Measurements from ENCODE around the gene THG1L.

The THG1L gene

GRCh38 chr5:157729858-157730257 is 1.4 kb upstream of the THG1L start:
- no peaks in the 10 kb centered on the region for H4K20me1 ChIP-seq
- TF ChIP-seq Cebpa-rat (IDR thresholded peaks at IDR 0.05) = no peak
- no peak overlapping the region for H3K9ac ChIP-seq
- H3K4me2 ChIP-seq = no peak overlapping the region
- no peak overlapping the region for H3K4me3 ChIP-seq
- H3K27me3 ChIP-seq = no peaks in the 10 kb centered on the region
- H3K27ac ChIP-seq = no peak overlapping the region
- peaks cover 22% of the 10 kb centered on the region; the same call in 1 of the 2 replicates for H3K4me1 ChIP-seq
- no peaks in the 10 kb centered on the region for H3K9me3 ChIP-seq
- H3K36me3 ChIP-seq = peaks cover 1% of the 10 kb centered on the region; the same call in 1 of the 2 replicates

- Histone ChIP-seq H3K27me3 (no peaks in the 10 kb centered on the region), H3K4me2 (peak overlapping the region; percentile 70), H3K9me3 (no peaks in the 10 kb centered on the region), H3K4me1 (peaks cover 17% of the 10 kb centered on the region; the same call in 1 of the 2 replicates), H4K20me1 (no peaks in the 10 kb centered on the region), H3K36me3 (peaks cover 6% of the 10 kb centered on the region; the same call in 1 of the 2 replicates), H3K4me3 (peak overlapping the region; percentile 76), H3K9ac (peak overlapping the region; percentile 74), H3K27ac (peak overlapping the region; percentile 73; the same call in 1 of the 2 replicates)
- TF ChIP-seq Cebpa-rat (IDR thresholded peaks at IDR 0.05) = no peak
These were observed 334 bp upstream of the THG1L start for GRCh38 chr5:157730900-157731271.

- H3K4me2 ChIP-seq = peak overlapping the region; percentile 70
- no peak for TF ChIP-seq Cebpa-rat (IDR thresholded peaks at IDR 0.05)
- peak overlapping the region; percentile 76 for H3K4me3 ChIP-seq
- H3K4me1 ChIP-seq = peaks cover 17% of the 10 kb centered on the region; the same call in 1 of the 2 replicates
- no peaks in the 10 kb centered on the region for H3K27me3 ChIP-seq
- H3K9me3 ChIP-seq = no peaks in the 10 kb centered on the region
- no peak overlapping the region for H3K27ac ChIP-seq
- peaks cover 9% of the 10 kb centered on the region; the same call in 1 of the 2 replicates for H3K36me3 ChIP-seq
- H3K9ac ChIP-seq = 0 out of 2 replicates have a peak overlapping the region, but pooled peaks have one; percentile 74
- H4K20me1 ChIP-seq = no peaks in the 10 kb centered on the region
These were observed 902 bp downstream of the THG1L start for GRCh38 chr5:157732130-157732514.

DNA sequence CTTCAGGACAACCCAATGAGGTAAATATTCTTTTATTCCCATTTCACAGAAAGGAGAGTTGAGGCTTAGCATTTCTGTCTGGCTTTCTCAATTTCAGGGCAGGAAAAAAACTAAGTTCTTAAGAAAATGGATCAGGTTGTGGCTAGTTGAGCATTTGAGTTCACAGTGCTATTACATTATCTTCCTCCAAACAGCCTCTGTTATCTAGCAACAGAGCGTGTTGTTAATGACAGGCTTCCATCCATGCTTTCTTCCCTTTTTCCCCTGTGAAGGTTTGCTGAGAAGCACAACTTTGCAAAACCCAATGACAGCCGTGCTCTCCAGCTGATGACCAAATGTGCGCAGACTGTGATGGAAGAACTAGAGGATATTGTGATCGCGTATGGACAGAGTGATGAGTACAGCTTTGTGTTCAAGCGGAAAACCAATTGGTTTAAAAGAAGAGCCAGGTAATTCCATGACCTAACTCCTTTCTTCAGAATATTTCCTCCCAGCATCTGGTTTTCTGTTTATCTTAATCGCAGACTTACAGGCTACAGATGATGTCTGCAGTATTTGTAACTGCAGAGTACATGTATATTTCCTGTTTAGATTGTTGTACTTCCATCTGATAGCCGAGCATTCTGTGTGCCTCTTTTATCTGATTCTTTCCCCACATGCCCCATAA is 1.5 kb downstream of the THG1L start:
- Histone ChIP-seq H3K36me3 (peaks cover 10% of the 10 kb centered on the region; the same call in 1 of the 2 replicates), H3K27me3 (no peaks in the 10 kb centered on the region), H3K4me1 (peaks cover 17% of the 10 kb centered on the region; the same call in 1 of the 2 replicates), H3K4me2 (no peak overlapping the region), H3K4me3 (no peak overlapping the region), H3K9me3 (no peaks in the 10 kb centered on the region), H3K27ac (no peak overlapping the region), H4K20me1 (no peaks in the 10 kb centered on the region), H3K9ac (no peak overlapping the region)
- TF ChIP-seq Cebpa-rat (IDR thresholded peaks at IDR 0.05) = no peak

GRCh38 chr5:157734436-157734835 is 3.2 kb downstream of the THG1L start:
- Histone ChIP-seq H3K4me3 (no peak overlapping the region), H3K27ac (no peak overlapping the region), H3K9ac (no peak overlapping the region), H3K36me3 (peaks cover 10% of the 10 kb centered on the region; the same call in 1 of the 2 replicates), H3K9me3 (no peaks in the 10 kb centered on the region), H4K20me1 (no peaks in the 10 kb centered on the region), H3K27me3 (no peaks in the 10 kb centered on the region), H3K4me2 (no peak overlapping the region), H3K4me1 (peaks cover 17% of the 10 kb centered on the region; the same call in 1 of the 2 replicates)
- TF ChIP-seq Cebpa-rat (IDR thresholded peaks at IDR 0.05) = no peak

- Histone ChIP-seq H3K9ac (no peak overlapping the region), H3K4me3 (no peak overlapping the region), H3K4me2 (no peak overlapping the region), H3K9me3 (no peaks in the 10 kb centered on the region), H3K27me3 (no peaks in the 10 kb centered on the region), H4K20me1 (no peaks in the 10 kb centered on the region), H3K36me3 (peaks cover 10% of the 10 kb centered on the region; the same call in 1 of the 2 replicates), H3K27ac (no peak overlapping the region), H3K4me1 (peaks cover 6% of the 10 kb centered on the region; the same call in 1 of the 2 replicates)
- no peak for TF ChIP-seq Cebpa-rat (IDR thresholded peaks at IDR 0.05)
These were observed 4.8 kb downstream of the THG1L start for GRCh38 chr5:157735991-157736390.

- H3K36me3 ChIP-seq = peaks cover 10% of the 10 kb centered on the region; the same call in 1 of the 2 replicates
These were observed 8.4 kb downstream of the THG1L start for GRCh38 chr5:157739388-157740228.

DNA sequence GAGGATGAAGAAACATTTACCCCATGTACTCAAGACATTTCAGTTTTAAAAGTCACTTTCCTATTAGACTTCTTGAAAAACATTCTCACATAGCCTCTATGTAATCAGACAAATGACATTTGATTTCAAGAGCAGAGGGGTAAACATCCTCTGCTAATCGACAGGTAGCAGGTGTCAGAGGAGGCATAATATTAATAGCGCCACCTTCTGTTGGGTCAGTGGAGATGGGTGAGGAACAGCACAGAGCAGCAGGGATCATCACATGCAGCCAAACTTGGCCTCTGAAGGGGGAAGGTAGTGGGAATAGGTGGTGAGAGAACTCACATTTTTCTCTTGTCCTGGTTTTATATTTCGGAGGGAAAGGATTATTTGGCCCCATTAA is 9.0 kb downstream of the THG1L start:
- Histone ChIP-seq H3K9ac (no peak overlapping the region), H4K20me1 (no peaks in the 10 kb centered on the region), H3K27me3 (peaks cover 6% of the 10 kb centered on the region; the same call in 1 of the 2 replicates), H3K36me3 (peaks cover 5% of the 10 kb centered on the region; the same call in 1 of the 2 replicates), H3K4me3 (no peak overlapping the region), H3K9me3 (no peaks in the 10 kb centered on the region), H3K4me1 (peaks cover 17% of the 10 kb centered on the region), H3K4me2 (no peak overlapping the region), H3K27ac (no peak overlapping the region)
- no peak for TF ChIP-seq Cebpa-rat (IDR thresholded peaks at IDR 0.05)

More at GRCh38 chr5:157739388-157740228, 8.4 kb downstream of the THG1L start:
- Histone ChIP-seq H3K9ac (no peak overlapping the region), H3K4me3 (no peak overlapping the region), H3K9me3 (no peaks in the 10 kb centered on the region), H3K27me3 (no peaks in the 10 kb centered on the region), H3K4me2 (no peak overlapping the region), H4K20me1 (no peaks in the 10 kb centered on the region), H3K27ac (no peak overlapping the region), H3K4me1 (peaks cover 11% of the 10 kb centered on the region)
- TF ChIP-seq Cebpa-rat (IDR thresholded peaks at IDR 0.05) = no peak

DNA sequence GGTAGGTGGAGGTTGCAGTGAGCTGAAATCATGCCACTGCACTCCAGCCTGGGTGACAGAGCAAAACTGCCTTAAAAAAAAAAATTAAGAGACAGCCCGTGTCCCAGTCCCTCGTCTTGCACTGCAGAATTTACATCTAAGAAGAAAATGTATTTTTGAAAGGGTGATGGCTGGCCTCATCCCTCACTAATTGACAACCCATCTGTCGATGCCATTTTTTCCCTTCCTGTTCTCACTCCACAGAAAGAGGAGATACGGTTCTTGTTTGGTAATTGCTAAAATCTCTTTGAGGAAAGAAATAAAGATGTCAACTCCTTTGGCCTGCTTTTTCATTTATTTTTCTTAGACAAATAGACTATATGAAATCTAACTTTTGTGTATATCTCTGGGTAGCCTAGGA is 9.9 kb downstream of the THG1L start:
- Histone ChIP-seq H3K36me3 (peaks cover 4% of the 10 kb centered on the region; the same call in 1 of the 2 replicates), H3K9ac (no peak overlapping the region), H3K27ac (no peak overlapping the region), H3K4me1 (peaks cover 21% of the 10 kb centered on the region), H3K4me3 (no peak overlapping the region), H3K4me2 (no peak overlapping the region), H3K27me3 (peaks cover 7% of the 10 kb centered on the region; the same call in 1 of the 2 replicates), H3K9me3 (no peaks in the 10 kb centered on the region), H4K20me1 (no peaks in the 10 kb centered on the region)
- TF ChIP-seq Cebpa-rat (IDR thresholded peaks at IDR 0.05) = no peak
